ENCODE measurements around the gene MARF1. TPM values are rescaled to one million over a fixed set of nuclear protein-coding genes. Genes with fewer than 3 reads are reported as not detected.

Gene MARF1
- total and polyA plus RNA-seq, 11 donors, result 11.4 to 61.3 (median 42.0) TPM

DNA sequence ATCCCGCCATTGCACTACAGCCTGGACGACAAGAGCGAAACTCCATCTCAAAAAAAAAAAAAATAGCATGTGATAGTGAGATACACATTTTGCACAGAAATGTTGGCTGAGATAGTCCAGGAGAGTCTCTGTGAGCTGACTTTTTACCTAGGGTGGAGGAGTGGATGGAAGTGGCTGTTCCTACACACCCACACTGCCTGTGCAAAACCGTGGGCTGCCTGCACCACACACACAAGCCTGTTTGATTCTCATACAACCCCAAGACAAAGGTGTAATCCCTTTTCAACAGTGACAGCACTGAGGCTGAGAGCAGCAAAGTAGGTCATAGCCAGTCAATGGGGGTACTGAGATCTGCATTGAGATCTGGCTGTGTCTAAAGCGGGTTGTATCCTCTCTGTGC, 86.8 kb downstream of the MARF1 start:
- TF ChIP-seq CTCF (IDR thresholded peaks at IDR 0.05), result no peak
- TF ChIP-seq POLR2A (IDR thresholded peaks at IDR 0.05), result no peak
- ATAC-seq, result no peak
- Histone ChIP-seq H3K9me3 (no peaks in the 10 kb centered on the region), H3K4me3 (no peak overlapping the region), H3K27me3 (no peaks in the 10 kb centered on the region), H3K4me1 (peaks cover 0 to 4% (median under 1%) of the 10 kb centered on the region in 12 donors), H3K27ac (no peak overlapping the region), H3K36me3 (no peaks in the 10 kb centered on the region)
- 93 to 98% (median 96%) methylated on average over 5 of the region's 5 CpGs for WGBS, 4 donors
- intact Hi-C loops (cut with DNase I), result loop anchor here in 3 of 10 donors (10.0 kb wide), 3 partner anchors 61 to 121 kb away; partner anchors contain the start of gene BMERB1 (in 1 of the 3)
- no peak for DNase-seq

GRCh38 chr16:15553313-15554088, 89.5 kb downstream of the MARF1 start:
- 84 to 91% (median 87%) methylated on average over 10 of the region's 10 CpGs for WGBS, 4 donors
- no peak for TF ChIP-seq CTCF (IDR thresholded peaks at IDR 0.05)
- no peak for TF ChIP-seq POLR2A (IDR thresholded peaks at IDR 0.05)
- H3K9me3 ChIP-seq, result no peaks in the 10 kb centered on the region
- no peak overlapping the region for H3K4me3 ChIP-seq
- no peaks in the 10 kb centered on the region for H3K27me3 ChIP-seq
- H3K36me3 ChIP-seq, result no peaks in the 10 kb centered on the region
- no peak overlapping the region for H3K27ac ChIP-seq
- intact Hi-C loops (cut with DNase I), result loop anchor here in 7 of 10 donors (5.0 to 10.0 kb wide), 5 partner anchors 59 to 126 kb away; partner anchors contain the start of gene BMERB1 (in 1 of the 7)
- no peak for ATAC-seq
- H3K4me1 ChIP-seq, result peaks cover 0 to 12% (median 2%) of the 10 kb centered on the region in 12 donors
- DNase-seq, result no peak

DNA sequence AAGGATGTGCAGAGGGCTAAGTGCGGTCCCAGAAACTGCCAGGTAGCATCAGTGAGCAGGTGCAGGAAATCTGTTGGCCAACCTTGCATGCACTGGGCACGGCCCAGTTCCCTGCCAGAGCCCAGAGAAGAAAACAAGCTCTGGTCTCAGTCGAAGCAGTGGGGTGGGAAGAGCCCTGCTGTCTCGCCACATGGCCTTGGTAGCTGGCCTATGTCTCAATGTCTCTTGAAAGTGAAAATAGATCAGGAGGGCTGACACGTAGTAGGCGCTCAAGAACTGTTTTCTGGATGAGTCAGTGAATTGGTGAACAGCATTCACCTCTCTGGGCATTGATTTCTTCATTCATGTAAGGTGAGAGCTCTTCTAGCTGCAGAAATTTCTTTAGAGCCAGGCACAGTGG, 90.4 kb downstream of the MARF1 start:
- intact Hi-C loops (cut with DNase I), result loop anchor here in 7 of 10 donors (5.0 to 10.0 kb wide), 5 partner anchors 58 to 125 kb away; partner anchors contain the start of gene BMERB1 (in 1 of the 7)
- H3K27me3 ChIP-seq, result no peaks in the 10 kb centered on the region
- 94 to 95% (median 95%) methylated on average over 6 of the region's 6 CpGs for WGBS, 4 donors
- H3K9me3 ChIP-seq, result no peaks in the 10 kb centered on the region
- H3K27ac ChIP-seq, result no peak overlapping the region
- no peaks in the 10 kb centered on the region for H3K36me3 ChIP-seq
- TF ChIP-seq POLR2A (IDR thresholded peaks at IDR 0.05) (no peak), CTCF (IDR thresholded peaks at IDR 0.05) (no peak)
- peaks cover 0 to 12% (median 2%) of the 10 kb centered on the region in 12 donors for H3K4me1 ChIP-seq
- no peak overlapping the region for H3K4me3 ChIP-seq
- ATAC-seq (no peak), DNase-seq (no peak)

GRCh38 chr16:15548482-15548891, 94.5 kb downstream of the MARF1 start:
- intact Hi-C loops (cut with DNase I), result loop anchor here in 4 of 10 donors (5.0 to 10.0 kb wide), 4 partner anchors 94 to 124 kb away; partner anchors contain the start of gene BMERB1 (in 1 of the 4)
- WGBS, 4 donors, result 80 to 85% (median 83%) methylated on average over 3 of the region's 3 CpGs
- TF ChIP-seq CTCF (IDR thresholded peaks at IDR 0.05) (no peak), POLR2A (IDR thresholded peaks at IDR 0.05) (no peak)

More at GRCh38 chr16:15548482-15548891, 94.5 kb downstream of the MARF1 start:
- Histone ChIP-seq H3K27ac (no peak overlapping the region), H3K36me3 (no peaks in the 10 kb centered on the region), H3K4me3 (no peak overlapping the region), H3K4me1 (peaks cover 0 to 12% (median 2%) of the 10 kb centered on the region in 12 donors), H3K9me3 (peaks cover 0 to 3% (median 0%) of the 10 kb centered on the region in 12 donors), H3K27me3 (no peaks in the 10 kb centered on the region)
- ATAC-seq (no peak), DNase-seq (no peak)
